Measurements from ENCODE around the gene MYL10. TPM values are rescaled to one million over a fixed set of nuclear protein-coding genes. Genes with fewer than 3 reads are reported as not detected.
"Not testable (repeated sequence)": the region's sequence is repeated elsewhere in the genome, so short reads cannot be mapped to it uniquely, and the experiment has no call there.

MYL10 gene
- total RNA-seq, 1 donor from 2014 or later: not detected

DNA sequence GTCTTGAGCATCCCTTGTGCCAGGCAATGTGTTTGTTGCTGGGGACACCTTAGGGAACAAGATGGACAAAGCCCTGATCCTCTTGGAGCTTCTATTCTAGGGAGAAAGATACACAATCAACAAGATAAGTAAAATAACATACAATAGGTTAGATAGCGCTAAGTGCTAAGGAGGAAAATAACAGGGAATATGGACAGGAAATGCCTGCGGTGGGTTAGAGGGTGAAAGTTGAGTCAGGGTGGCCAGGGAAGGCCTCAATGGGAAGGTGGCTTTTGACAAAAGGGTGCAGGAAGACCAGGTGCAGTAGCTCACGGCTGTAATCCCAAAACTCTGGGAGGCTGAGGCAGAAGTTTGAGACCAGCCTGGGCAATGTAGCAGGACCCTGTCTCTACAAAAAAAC, 38.3 kb upstream of the MYL10 start:
- Mint-ChIP-seq H3K9me3 (peaks cover 4% of the 10 kb centered on the region), H3K27ac (no peak overlapping the region), H3K4me1 (ENCODE audit: low read depth) (no peaks in the 10 kb centered on the region), H3K36me3 (ENCODE audit: low read depth) (no peaks in the 10 kb centered on the region), H3K4me3 (ENCODE audit: low read depth) (no peak overlapping the region), H3K27me3 (ENCODE audit: low read depth) (no peaks in the 10 kb centered on the region)
- no peak for DNase-seq (ENCODE audit: low spot score)
- intact Hi-C loops (cut with micrococcal nuclease): no loop called here

DNA sequence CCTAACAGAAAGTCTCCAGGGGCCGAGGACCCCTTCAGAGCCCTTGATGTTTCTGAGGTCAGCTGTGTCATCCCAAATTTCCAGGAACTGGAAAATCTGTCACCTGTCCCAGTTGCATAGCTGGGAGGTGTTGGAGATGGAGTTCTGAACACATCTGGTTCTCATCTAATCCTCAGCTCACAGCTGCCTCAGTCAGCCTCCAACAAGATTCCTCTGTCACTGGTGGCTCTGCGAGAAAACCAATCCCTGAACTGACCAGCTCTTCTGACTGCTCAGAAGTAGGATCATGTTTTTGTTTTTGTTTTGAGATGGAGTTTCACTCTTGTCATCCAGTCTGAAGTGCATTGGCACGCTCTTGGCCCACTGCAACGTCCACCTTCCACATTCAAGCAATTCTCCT, 37.6 kb upstream of the MYL10 start:
- intact Hi-C loops (cut with micrococcal nuclease): no loop called here
- Mint-ChIP-seq H3K4me1 (ENCODE audit: low read depth) (no peaks in the 10 kb centered on the region), H3K27me3 (ENCODE audit: low read depth) (no peaks in the 10 kb centered on the region), H3K36me3 (ENCODE audit: low read depth) (no peaks in the 10 kb centered on the region), H3K27ac (no peak overlapping the region), H3K9me3 (peaks cover 4% of the 10 kb centered on the region), H3K4me3 (ENCODE audit: low read depth) (no peak overlapping the region)
- no peak for DNase-seq (ENCODE audit: low spot score)

DNA sequence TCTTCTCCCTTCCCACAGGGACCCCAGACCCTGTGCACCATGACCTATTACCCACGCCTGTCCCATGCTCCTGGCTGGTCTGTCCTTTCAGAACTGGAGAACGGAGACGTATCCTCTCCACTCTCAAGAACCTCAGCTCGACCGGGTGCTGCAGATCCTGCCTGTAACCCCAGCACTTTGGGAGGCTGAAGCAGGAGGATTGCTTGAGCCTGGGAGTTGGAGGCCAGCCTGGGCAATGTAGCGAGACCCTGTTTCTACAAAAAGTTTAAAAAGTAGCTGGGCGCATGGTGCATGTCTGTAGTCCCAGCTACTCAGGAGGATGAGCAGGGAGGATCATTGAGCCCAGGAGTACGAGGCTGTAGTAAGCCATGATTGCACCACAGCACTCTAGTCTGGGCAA, 37.2 kb upstream of the MYL10 start:
- Mint-ChIP-seq H3K27me3 (ENCODE audit: low read depth) (no peaks in the 10 kb centered on the region), H3K4me3 (ENCODE audit: low read depth) (no peak overlapping the region), H3K4me1 (ENCODE audit: low read depth) (no peaks in the 10 kb centered on the region), H3K27ac (no peak overlapping the region), H3K9me3 (peaks cover 4% of the 10 kb centered on the region), H3K36me3 (ENCODE audit: low read depth) (no peaks in the 10 kb centered on the region)
- DNase-seq (ENCODE audit: low spot score): no peak
- intact Hi-C loops (cut with micrococcal nuclease): no loop called here

DNA sequence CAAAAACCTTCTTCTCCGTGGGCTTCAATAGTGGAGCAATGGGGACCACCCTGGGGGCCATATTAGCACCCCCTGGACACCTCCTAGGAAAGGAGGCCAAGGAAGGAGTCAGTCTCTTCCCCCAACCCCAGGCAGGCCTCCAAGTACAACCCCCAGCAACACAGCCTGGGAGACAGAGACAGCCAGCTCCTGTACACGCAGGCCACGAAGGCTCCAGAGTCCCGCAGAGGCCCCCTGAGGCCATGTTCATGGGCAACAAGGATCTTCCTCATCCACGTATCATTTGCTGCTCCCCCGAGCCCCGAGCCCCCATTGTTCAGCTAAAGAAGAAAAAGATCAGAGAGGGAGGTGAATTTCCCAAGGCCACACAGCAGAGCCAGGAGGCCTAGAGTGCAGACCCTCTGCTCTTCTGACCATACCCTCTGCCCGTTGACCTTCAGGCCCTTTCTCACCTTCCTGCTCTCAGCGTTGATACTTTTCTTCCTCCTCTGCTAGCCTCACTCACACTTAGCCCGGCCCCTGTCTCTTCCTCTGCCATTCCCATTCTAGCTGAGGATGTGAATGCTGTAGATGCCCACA, 35.9 kb upstream of the MYL10 start:
- Mint-ChIP-seq H3K36me3 (ENCODE audit: low read depth) (no peaks in the 10 kb centered on the region), H3K4me3 (ENCODE audit: low read depth) (no peak overlapping the region), H3K4me1 (ENCODE audit: low read depth) (no peaks in the 10 kb centered on the region), H3K27me3 (ENCODE audit: low read depth) (no peaks in the 10 kb centered on the region), H3K9me3 (peaks cover 4% of the 10 kb centered on the region), H3K27ac (no peak overlapping the region)
- no peak for DNase-seq (ENCODE audit: low spot score)
- intact Hi-C loops (cut with micrococcal nuclease): no loop called here

DNA sequence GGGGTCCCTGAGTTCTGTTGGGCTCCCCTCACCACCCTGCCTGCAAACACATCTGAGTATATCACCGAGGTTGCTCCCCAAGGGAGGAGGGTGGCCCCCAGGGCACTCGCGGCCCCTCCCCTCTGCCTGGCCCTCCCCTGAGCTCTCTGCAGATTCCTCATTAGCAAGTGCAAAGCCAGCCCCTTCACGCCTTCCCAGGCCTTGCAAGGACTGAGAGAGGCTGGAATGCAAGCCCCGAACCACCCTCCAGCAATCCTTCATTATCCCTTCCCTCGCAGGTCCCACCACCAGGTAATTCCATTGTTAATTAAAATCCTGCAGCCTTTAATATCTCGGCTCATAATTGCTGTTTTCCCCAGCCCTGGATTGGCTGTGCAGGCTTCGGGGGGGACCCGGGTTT, 35.3 kb upstream of the MYL10 start:
- peaks cover 4% of the 10 kb centered on the region for H3K9me3 Mint-ChIP-seq
- H3K36me3 Mint-ChIP-seq (ENCODE audit: low read depth): no peaks in the 10 kb centered on the region
- no peaks in the 10 kb centered on the region for H3K4me1 Mint-ChIP-seq (ENCODE audit: low read depth)
- no peak overlapping the region for H3K27ac Mint-ChIP-seq
- H3K4me3 Mint-ChIP-seq (ENCODE audit: low read depth): no peak overlapping the region
- intact Hi-C loops (cut with micrococcal nuclease): no loop called here
- no peaks in the 10 kb centered on the region for H3K27me3 Mint-ChIP-seq (ENCODE audit: low read depth)
- DNase-seq (ENCODE audit: low spot score): no peak

DNA sequence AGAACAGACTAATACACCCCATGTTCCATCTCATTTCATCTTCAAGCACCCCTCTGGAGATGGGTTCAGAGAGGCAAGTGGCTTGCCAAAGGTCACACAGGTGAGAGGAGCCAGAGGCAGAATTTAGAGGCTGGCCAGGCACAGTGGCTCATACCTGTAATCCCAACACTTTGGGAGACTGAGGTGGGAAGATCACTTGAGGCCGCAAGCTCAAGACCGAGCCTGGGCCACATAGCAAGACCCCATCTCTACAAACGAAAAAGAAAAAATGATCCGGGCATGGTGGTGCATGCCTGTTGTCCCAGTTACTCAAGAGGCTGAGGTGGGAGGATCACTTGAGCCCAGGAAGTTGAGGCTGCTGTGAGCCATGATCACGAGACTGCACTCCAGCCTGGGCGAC, 34.7 kb upstream of the MYL10 start:
- H3K27me3 Mint-ChIP-seq (ENCODE audit: low read depth): no peaks in the 10 kb centered on the region
- intact Hi-C loops (cut with micrococcal nuclease): no loop called here
- no peaks in the 10 kb centered on the region for H3K4me1 Mint-ChIP-seq (ENCODE audit: low read depth)
- H3K4me3 Mint-ChIP-seq (ENCODE audit: low read depth): no peak overlapping the region
- peaks cover 4% of the 10 kb centered on the region for H3K9me3 Mint-ChIP-seq
- no peaks in the 10 kb centered on the region for H3K36me3 Mint-ChIP-seq (ENCODE audit: low read depth)
- no peak for DNase-seq (ENCODE audit: low spot score)
- H3K27ac Mint-ChIP-seq: no peak overlapping the region

DNA sequence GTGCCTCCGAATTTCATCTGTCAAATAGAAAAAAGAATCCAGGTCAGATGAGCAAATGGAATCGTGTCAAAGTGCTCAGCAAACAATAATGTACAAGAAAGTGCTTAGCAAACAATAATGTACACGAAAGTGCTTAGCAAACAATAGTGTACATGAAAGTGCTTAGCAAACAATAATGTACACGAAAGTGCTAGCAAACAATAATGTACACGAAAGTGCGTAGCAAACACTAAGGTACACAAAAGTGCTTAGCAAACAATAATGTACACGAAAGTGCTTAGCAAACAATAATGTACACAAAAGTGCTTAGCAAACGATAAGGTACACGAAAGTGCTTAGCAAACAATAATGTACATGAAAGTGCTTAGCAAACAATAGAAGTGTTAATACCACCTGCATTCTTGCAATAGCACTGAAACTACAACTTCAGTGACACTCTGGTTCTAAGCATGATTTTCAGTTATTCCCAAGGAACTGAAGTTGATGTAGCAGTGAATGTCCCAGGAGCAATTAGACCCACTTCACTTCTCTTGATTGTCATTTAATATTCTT, 33.4 kb upstream of the MYL10 start:
- Mint-ChIP-seq H3K9me3 (peaks cover 4% of the 10 kb centered on the region), H3K27me3 (ENCODE audit: low read depth) (no peaks in the 10 kb centered on the region), H3K36me3 (ENCODE audit: low read depth) (no peaks in the 10 kb centered on the region), H3K27ac (no peak overlapping the region), H3K4me3 (ENCODE audit: low read depth) (no peak overlapping the region), H3K4me1 (ENCODE audit: low read depth) (no peaks in the 10 kb centered on the region)
- no peak for DNase-seq (ENCODE audit: low spot score)
- intact Hi-C loops (cut with micrococcal nuclease): no loop called here

DNA sequence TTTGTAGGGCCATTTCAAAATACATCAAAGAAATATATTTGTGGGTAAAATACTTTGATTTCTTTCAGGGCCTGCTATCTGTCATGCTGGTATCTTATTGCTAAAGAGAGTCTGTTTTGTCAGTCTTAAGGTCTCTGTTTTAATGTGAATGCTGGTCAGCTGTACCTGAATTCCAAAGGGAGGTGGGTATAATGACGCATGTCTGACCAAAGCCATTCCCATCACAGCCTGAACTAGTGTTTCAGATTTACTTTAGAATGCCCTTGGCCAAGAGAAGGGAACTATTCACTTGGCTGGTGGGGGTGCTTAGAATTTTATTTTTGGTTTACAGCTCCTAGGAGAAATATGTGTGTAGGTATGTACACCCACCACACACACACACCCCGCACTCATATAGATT, 30.6 kb upstream of the MYL10 start:
- H3K36me3 Mint-ChIP-seq (ENCODE audit: low read depth): no peaks in the 10 kb centered on the region
- H3K4me3 Mint-ChIP-seq (ENCODE audit: low read depth): no peak overlapping the region
- intact Hi-C loops (cut with micrococcal nuclease): no loop called here
- no peaks in the 10 kb centered on the region for H3K27me3 Mint-ChIP-seq (ENCODE audit: low read depth)
- peaks cover 4% of the 10 kb centered on the region for H3K9me3 Mint-ChIP-seq
- H3K4me1 Mint-ChIP-seq (ENCODE audit: low read depth): no peaks in the 10 kb centered on the region
- H3K27ac Mint-ChIP-seq: no peak overlapping the region
- no peak for DNase-seq (ENCODE audit: low spot score)

DNA sequence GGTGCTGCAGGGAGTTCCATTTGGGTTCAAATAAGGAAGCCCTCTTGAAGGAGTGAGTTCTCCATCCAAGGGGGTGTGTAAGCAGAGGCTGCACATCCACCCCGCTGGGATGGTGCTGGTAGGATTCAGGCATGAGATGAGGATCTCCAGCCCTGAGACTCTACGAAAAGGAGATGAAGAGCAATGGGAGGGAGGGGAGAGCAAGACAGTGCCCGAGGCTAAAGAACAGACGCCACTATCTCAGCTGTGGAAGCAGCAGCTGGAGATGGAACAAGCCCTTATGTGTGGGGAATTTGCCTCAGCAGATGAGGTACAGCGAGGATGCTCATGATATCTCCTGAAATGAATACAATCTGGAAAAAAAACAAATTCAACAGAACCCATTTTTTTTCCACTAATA, 28.1 kb upstream of the MYL10 start:
- no peaks in the 10 kb centered on the region for H3K36me3 Mint-ChIP-seq (ENCODE audit: low read depth)
- no peak overlapping the region for H3K4me3 Mint-ChIP-seq (ENCODE audit: low read depth)
- no peaks in the 10 kb centered on the region for H3K9me3 Mint-ChIP-seq
- no peaks in the 10 kb centered on the region for H3K4me1 Mint-ChIP-seq (ENCODE audit: low read depth)
- no peak overlapping the region for H3K27ac Mint-ChIP-seq
- peaks cover 3% of the 10 kb centered on the region for H3K27me3 Mint-ChIP-seq (ENCODE audit: low read depth)
- no peak for DNase-seq (ENCODE audit: low spot score)
- intact Hi-C loops (cut with micrococcal nuclease): no loop called here

DNA sequence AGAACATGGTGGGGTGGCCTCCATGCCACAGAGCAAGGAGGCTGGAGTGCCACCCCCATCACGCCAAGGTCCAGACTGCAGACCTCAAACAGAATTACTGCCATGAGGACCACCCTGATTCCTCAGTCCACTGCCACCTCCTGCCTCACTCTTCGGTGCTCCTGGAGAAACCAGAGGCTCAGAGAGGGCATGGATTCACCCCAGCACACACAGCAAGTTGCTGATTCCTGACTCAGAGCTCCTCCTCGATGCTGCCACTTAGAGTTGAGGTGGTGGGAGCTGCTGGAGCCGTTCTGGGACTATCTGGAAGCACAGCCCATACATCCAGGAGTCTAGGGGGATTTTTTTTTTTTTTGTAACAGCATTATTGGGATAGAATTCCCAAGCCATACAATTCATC, 22.0 kb upstream of the MYL10 start:
- no peaks in the 10 kb centered on the region for H3K4me1 Mint-ChIP-seq (ENCODE audit: low read depth)
- no peaks in the 10 kb centered on the region for H3K9me3 Mint-ChIP-seq
- no peaks in the 10 kb centered on the region for H3K36me3 Mint-ChIP-seq (ENCODE audit: low read depth)
- no peak overlapping the region for H3K27ac Mint-ChIP-seq
- no peak overlapping the region for H3K4me3 Mint-ChIP-seq (ENCODE audit: low read depth)
- peaks cover 4% of the 10 kb centered on the region for H3K27me3 Mint-ChIP-seq (ENCODE audit: low read depth)
- intact Hi-C loops (cut with micrococcal nuclease): no loop called here
- no peak for DNase-seq (ENCODE audit: low spot score)

DNA sequence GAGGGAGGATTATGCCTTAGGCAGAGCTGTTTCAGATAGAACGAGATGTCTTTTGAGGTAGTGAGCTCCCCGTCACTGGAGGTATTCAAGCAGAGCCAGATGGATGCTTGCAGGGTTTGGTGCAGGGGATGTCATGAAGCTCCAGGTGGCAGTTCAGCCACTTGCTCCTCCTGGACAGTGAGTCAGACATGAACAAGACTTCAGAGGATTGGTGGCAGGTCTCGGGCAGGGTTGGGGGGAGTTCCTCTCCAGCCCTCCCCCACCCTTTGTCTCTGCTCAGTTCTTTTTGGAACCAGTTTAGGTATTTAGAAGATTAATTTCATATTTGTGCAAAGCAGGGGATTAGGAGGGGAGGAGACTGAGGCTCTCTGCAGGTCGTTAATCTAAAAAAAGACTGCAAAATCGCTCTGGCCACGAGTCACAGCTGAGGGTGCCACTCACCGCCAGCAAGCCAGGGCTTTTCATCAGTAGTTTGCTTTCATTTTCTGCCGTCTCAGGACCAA, 21.5 kb upstream of the MYL10 start:
- Mint-ChIP-seq H3K27me3 (ENCODE audit: low read depth) (peaks cover 4% of the 10 kb centered on the region), H3K9me3 (no peaks in the 10 kb centered on the region)

DNA sequence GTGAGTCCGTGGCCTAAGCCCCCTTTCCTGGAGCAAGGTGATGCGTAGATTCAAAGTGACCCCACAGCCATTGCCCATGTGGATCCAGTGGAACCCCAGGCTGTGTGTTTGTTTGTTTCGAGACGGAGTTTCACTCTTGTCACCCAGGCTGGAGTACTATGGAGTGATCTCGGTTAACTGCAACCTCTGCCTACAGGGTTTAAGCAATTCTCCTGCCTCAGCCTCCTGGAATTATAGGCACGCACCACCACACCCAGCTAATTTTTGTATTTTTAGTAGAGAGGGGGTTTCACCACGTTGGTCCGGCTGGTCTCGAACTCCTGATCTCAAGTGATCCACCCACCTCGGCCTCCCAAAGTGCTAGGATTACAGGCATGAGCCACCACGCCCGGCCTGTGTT, 18.8 kb upstream of the MYL10 start:
- H3K27ac Mint-ChIP-seq; H3K4me3 Mint-ChIP-seq (ENCODE audit: low read depth); DNase-seq (ENCODE audit: low spot score); H3K27me3 Mint-ChIP-seq (ENCODE audit: low read depth); H3K4me1 Mint-ChIP-seq (ENCODE audit: low read depth); intact Hi-C loops (cut with micrococcal nuclease); H3K9me3 Mint-ChIP-seq; H3K36me3 Mint-ChIP-seq (ENCODE audit: low read depth): not testable (repeated sequence)

More for the DNA sequence above, 21.5 kb upstream of the MYL10 start:
- DNase-seq (ENCODE audit: low spot score): no peak
- intact Hi-C loops (cut with micrococcal nuclease): no loop called here
- Mint-ChIP-seq H3K4me3 (ENCODE audit: low read depth) (no peak overlapping the region), H3K27ac (no peak overlapping the region), H3K4me1 (ENCODE audit: low read depth) (no peaks in the 10 kb centered on the region), H3K36me3 (ENCODE audit: low read depth) (no peaks in the 10 kb centered on the region)

DNA sequence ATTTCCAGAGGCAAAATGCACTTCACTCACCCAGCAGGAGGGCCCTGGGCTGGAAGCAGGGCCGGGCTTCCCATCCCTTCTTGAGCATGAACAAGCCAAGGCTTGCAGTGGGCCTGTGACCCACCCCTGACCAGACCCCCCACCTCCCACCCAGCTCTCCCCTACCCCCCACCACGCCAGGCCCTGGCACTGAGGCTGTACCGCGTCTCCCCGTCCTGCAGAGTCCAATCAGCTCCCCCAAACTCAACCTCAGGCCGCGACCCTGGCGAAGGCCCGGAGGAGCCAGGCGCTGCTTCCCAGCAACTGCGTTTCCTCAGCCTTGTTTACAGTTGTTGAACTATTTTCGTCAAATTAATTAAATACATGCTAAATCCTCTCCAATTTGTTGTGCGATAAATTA, 16.9 kb upstream of the MYL10 start:
- no peak for DNase-seq (ENCODE audit: low spot score)
- intact Hi-C loops (cut with micrococcal nuclease): no loop called here
- no peaks in the 10 kb centered on the region for H3K27me3 Mint-ChIP-seq (ENCODE audit: low read depth)
- H3K4me3 Mint-ChIP-seq (ENCODE audit: low read depth): no peak overlapping the region
- no peaks in the 10 kb centered on the region for H3K9me3 Mint-ChIP-seq
- no peak overlapping the region for H3K27ac Mint-ChIP-seq
- no peaks in the 10 kb centered on the region for H3K4me1 Mint-ChIP-seq (ENCODE audit: low read depth)
- H3K36me3 Mint-ChIP-seq (ENCODE audit: low read depth): no peaks in the 10 kb centered on the region

DNA sequence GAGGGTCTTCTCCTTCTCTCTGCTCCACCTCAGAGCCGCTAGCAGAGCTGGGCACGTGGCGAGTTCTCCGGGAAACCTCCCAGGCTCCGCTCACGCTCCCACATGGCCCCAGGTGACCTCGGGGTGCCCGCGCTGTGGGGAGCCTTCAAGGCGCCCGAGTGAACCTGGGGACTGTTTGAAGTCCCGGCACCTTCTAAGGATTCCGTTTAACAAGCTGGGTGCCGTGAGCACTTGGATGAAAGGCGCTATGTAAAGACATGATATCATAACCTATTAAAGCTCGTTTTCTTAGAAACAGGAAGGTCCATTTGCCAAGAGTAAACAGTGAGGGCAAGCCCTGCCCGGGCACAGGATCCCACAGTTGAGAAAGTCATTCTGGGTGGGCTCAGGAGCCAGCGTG, 15.8 kb upstream of the MYL10 start:
- no peak overlapping the region for H3K4me3 Mint-ChIP-seq (ENCODE audit: low read depth)
- no peaks in the 10 kb centered on the region for H3K4me1 Mint-ChIP-seq (ENCODE audit: low read depth)

More for the DNA sequence above, 15.8 kb upstream of the MYL10 start:
- Mint-ChIP-seq H3K36me3 (ENCODE audit: low read depth) (no peaks in the 10 kb centered on the region), H3K27ac (no peak overlapping the region), H3K9me3 (no peaks in the 10 kb centered on the region), H3K27me3 (ENCODE audit: low read depth) (no peaks in the 10 kb centered on the region)
- no peak for DNase-seq (ENCODE audit: low spot score)
- intact Hi-C loops (cut with micrococcal nuclease): no loop called here

All from activated T-helper 2 cell treated with anti-CD3 and anti-CD28 coated beads, Interferon-gamma antibody, Interleukin-2, Interleukin-4, amounts not matched to agents 10 μg/mL and 5 μg/mL and 100 μg/mL, durations not matched to agents 14 hours and 24 hours and 36 hours (primary cell).